Skin epidermis (tissue), 12 donors: ENCODE results near the gene CUX1.

Experiments used
- H3K27ac ChIP-seq, 21 experiments: fragments of 200-600 bp; sonication (generic) in 11 of 21; one replicate each; pipeline ENCODE4 v1.5.0; 2020; ENCODE audit warnings: mild to moderate bottlenecking in 3 of 21, inconsistent platforms in 2 of 21, moderate library complexity in 2 of 21
- H3K4me3 ChIP-seq, 7 experiments: fragments of 200-600 bp; sonication (generic) in 2 of 7; one replicate each; pipeline ENCODE4 v1.5.0; 2020; ENCODE audit warnings: inconsistent platforms in 2 of 7, mild to moderate bottlenecking in 2 of 7, moderate library complexity in 1 of 7

CUX1 gene

DNA sequence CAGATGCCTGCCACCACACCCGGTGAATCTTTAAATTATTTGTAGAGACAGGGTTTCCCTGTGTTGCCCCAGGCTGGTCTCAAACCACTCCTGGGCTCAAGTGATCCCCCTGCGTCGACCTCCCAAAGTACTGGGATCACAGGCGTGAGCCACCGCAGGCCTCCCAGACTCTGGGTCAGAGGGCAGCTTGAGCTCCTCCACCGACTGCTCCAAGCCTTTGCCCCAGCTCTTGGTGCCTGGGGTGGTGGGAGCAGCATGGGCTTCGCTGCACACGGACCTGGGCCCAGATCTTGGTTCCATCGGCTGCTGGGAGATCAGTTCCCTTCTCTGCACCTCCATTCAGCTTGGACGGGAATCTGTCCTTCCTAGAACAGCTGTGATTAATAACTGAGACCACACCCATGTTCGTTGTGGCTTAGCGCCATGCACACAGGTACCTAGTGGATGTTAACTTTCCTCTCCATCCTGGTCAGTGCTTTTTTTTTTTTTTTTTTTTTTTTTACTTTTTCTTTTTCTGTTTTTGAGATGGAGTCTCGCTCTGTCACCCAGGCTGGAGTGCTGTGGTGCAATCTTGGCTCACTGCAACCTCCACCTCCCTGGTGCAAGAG lies 125.3 kb downstream of the CUX1 start:
- peak overlapping the region in 14 of 21 experiments; percentile 7 to 75 (median 66) for H3K27ac ChIP-seq
- H3K4me3 ChIP-seq, result no peak overlapping the region

DNA sequence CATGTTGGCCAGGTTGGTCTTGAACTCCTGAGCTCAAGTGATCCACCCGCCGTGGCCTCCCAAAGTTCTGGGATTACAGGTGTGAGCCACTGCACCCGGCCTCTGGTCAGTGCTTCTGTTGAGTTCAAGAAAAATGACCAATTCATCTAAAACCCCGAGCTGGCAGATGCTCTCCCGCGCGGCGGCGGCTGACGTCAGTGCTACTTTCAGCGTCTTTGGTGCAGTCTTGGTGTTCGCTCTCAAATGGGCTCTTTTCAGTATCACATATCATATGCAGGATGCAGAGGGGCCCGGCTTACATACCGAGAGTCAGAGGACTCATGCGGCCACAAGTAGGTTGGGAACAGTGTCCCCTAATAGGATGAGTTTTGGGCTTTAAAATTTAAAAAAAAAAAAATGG lies 125.9 kb downstream of the CUX1 start:
- no peak overlapping the region for H3K27ac ChIP-seq
- no peak overlapping the region for H3K4me3 ChIP-seq

DNA sequence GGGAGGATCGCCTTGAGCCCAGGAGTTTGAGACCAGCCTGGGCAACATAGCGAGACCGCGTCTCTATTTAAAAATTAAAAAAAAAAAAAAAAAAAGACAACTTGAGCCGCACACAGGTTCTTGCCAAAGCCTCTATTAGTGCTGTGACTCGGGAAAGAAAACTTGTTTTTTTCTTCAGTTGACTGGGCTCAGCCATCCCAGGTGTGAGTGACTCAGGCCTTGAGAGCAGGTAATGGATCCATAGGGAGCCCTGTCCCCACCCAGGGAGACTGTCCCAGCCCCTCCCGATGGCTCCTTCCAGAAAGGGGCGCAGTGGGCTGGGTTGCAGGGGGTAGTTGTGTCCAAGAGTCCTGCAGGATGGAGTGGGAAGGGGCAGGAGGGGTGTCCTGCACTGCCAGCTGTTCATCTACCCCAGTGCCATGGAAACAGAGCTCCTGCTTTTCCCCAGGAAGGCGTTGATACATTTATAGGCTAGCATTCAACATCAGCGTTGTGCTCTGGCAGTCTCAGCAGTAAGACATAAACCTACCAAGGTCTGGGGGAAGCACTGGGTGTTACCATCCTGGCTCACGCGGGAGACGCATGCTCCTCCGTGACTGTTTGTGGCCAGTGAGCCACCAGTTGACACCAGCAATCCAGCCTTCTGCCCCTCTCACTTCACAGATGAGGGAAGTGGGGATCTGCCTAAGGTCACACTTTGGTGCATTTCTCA lies 126.6 kb downstream of the CUX1 start:
- no peak overlapping the region for H3K27ac ChIP-seq
- no peak overlapping the region for H3K4me3 ChIP-seq

DNA sequence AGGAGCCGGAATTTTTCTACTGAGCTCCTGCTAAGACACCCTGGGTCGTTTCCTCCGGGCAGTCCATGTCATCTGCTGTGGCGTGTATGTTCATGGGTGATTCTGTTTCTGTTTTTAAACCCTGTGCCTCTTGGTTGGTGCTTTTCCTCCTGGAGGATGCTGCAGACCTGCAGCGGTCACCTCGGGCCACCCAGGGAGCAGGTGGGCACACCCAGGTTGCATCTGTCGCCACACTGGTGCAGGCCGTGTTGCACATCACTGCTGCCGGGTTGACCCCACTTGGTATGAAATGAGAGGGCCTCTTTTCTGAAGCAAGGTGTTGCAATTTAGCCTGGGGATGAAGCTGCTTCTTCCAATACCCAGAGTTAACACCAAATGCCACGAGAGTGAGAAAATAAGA lies 127.2 kb downstream of the CUX1 start:
- no peak overlapping the region for H3K4me3 ChIP-seq
- no peak overlapping the region for H3K27ac ChIP-seq

DNA sequence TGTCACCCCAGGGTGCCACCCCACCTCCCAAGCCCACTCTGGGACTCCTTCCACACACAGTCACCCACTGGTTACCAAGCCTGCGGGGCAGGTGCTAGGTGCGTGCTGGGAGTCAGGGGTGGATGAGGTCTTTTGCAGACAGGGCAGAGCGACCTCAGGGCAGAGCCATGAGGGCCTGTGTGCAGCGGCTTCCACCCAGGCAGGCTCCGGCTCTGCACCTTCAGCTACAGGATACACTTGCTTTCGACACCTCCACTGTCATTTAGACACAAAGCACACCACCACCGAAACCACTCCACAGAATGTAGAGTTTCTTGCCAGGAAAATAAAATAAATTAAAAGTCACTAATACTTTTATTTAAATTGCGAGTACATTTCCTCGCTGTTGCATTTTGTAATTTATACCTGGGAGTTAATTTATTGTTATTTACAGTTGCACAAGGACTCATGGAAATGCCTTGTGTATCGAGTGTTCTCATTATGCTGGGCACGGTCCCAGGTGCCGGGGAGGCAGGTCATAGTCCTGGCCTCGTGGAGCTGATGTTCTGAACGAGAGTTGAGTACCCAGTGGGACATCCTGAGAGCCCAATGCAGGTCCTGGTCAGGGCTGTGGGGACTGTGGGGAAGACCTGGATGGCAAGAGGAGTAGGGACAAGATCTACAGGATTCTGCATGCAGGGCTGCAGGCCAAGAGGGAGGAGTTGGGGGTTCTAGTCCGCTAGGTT lies 127.8 kb downstream of the CUX1 start:
- no peak overlapping the region for H3K27ac ChIP-seq
- no peak overlapping the region for H3K4me3 ChIP-seq

DNA sequence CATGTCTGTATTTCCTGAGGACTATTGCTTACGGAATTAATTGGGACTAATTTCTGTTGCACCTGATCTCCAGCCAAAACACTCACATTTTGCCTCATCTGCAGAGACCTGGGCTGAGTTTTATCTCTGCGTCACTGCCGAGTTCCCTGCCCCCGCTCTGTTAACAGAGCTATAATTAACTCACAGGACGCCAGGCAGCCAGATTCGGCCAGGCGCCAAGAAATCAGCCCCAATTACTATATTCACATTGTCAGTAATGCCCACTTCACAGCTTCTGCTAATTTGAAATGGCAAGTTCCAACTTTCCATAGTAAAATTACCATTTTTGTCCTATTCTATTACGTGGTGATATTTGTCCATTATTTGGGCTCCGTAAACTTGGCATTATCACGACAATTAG lies 130.5 kb downstream of the CUX1 start:
- Histone ChIP-seq H3K27ac (no peak overlapping the region), H3K4me3 (no peak overlapping the region)

DNA sequence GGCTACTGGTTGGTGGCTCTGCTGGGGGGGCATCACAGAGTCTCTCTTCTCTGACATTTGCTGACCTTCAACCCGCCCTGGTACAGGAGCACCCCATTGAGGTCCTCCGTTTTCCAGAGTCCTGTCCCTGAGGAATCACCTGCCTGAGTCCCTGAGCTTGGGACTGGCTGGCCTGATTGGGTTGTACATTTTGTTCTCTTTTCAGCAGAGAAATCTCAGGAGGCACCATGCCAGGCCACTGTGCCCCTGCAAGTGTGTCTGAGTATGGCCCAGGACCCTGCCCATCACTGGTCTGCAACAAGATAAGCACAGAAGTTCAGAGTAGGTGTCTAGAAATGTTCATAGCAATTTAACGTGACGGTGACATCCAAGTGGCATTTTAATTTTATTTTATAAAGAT lies 131.2 kb downstream of the CUX1 start:
- Histone ChIP-seq H3K4me3 (no peak overlapping the region), H3K27ac (no peak overlapping the region)

DNA sequence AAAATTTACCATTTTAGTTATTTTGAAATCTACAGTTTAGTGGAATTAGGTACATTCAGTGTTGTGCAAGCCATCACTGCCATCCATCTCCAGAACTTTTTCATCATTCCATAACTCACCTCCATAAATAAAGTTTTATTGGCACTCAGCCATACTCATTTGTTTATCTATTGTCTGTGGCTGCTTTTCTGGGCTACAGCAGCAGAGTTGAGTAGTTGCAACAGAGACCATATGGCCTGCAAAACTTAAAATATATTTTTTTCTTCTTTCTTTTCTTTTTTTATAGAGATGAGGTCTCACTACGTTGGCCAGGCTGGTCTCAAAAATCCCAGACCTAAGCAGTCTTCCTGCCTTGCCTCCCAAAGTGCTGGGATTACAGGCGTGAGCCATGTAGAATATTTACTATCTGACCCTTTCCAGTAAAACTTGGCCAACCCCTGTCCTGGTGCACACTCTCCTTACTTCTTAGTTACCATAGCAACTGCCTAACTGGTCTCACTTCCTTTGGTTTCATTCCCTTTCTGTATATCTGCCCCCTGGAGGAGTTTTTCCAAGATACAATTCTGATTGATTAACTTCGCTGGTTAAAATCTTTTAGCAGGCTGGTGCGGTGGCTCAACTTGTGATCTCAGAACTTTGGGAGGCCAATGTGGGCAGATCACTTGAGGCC lies 133.2 kb downstream of the CUX1 start:
- Histone ChIP-seq H3K4me3 (no peak overlapping the region), H3K27ac (no peak overlapping the region)

DNA sequence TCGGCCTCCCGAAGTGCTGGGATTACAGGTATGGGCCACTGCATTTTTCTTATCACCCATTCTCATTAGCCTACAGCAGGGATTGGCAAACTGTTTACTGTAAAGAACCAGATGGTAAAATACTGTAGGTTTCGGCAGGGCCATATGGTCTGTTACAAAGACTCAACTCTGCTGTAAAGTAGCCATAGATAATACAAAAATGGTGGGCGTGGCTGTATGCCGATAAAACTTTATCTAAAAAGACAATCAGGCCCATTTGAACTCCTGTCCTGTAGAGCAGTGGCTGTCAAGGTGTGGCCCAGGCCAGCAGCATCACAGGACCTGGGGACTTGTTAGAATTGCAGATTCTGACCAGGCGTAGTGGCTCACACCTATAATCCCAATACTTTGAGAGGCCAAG lies 134.3 kb downstream of the CUX1 start:
- no peak overlapping the region for H3K4me3 ChIP-seq
- no peak overlapping the region for H3K27ac ChIP-seq

DNA sequence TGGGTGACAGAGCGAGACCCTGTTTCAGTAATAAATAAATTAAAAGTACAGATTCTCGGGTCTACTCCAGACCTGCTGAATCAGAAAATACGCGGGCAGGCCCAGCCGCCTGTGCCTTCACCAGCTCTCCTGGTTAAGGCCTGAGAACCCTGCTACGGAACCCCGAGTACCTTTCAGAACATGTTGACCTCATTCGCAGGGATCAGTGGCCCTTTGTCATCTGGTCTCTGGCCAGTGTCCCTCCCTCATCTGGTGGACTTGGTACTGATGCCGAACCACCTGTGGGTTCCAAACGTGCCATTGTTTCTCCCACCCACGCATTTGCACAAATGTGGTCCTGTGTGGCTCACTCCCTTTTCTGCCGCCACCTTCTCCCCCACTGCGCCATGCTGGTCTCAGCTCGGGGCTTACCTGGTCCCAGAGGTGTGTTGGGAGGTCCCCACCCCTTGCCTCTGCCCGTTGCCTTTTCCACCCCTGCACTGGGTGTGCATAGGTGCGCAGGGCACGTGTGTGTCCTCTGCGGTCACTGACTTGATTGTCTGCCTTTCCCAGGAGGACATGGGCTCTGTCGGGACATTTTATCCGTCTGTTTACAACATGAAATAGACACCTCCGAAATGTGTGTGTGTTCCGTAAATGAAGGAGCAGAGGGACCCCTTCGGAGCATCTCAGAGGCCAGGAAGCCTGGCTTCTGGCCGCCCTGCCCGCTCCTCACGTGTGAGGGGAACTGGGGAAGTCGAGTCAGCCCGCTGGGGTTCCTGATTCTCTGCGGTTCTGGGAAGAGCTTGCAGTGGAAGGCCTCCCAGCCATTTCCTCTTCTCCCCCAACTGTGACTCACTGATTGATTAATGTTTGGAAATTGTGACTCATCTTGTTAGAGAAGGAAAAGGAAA lies 135.2 kb downstream of the CUX1 start:
- H3K27ac ChIP-seq, result peak overlapping the region in 11 of 21 experiments; percentile 13 to 59 (median 37)

DNA sequence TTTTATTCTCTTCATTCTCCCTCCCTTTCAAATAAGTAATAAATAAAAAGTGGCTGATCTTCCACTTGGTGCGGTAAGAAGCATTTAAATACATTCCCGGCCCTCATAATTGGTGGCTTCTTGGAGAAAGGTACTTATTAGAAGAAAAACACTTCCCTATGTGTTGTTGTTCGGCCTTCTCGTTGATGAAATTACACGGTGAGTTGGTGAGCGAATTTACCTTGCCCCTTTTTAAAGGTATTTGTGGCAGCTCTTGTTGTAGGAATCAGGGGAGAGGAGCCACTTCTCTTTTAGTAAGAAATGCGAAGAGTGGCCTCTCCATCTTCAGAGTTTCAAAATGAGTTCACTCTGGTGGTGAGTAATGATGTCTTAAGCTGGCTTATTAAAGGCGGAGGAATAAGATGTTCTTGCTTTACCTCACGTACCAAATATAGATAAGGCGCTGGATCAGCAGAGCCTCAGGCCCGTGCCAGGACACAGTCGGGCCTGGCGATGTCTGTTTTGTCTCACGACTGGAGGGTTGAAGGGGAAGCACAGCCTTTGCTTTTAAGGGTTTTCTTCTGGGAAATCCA lies 135.9 kb downstream of the CUX1 start:
- Histone ChIP-seq H3K4me3 (no peak overlapping the region), H3K27ac (peak overlapping the region in 12 of 21 experiments; percentile 2 to 59 (median 36))

More for the DNA sequence above, 135.2 kb downstream of the CUX1 start:
- no peak overlapping the region for H3K4me3 ChIP-seq

DNA sequence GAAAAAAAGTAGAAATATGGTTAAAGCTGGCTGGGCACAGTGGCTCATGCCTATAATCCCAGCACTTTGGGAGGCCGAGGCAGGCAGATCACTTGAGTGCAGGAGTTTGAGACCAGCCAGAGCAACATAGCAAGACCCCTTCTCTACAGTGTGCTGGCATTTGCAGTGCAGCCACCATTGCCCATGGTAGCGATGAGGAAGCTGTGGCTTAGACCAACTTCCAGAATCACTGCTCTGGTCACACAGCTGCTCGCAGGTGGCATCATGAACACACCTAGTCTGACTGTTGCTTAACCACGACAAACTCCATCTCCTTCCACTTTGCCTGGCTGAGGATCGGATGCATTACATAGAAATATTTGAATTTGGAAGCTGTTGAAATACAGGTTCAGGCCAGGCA lies 137.1 kb downstream of the CUX1 start:
- Histone ChIP-seq H3K27ac (no peak overlapping the region), H3K4me3 (no peak overlapping the region)

DNA sequence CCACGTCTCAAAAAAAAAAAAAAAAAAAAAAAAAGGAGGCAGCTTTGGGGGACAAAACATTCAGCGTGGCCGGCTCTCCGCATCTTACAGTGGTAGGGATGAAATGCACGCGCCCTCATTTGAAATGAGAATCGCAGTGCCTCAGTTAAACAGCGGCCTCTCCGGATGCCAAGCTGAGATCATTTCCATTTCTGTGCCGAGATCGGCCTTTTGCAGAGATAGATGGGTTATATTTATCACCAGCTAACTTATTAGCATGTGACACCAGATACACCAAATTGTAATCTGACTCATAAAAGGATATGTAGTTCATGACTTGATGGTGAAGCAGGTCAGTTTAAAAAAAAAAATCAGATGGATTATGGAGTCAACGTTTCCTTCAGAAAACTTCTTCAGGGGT lies 138.7 kb downstream of the CUX1 start:
- Histone ChIP-seq H3K27ac (no peak overlapping the region), H3K4me3 (no peak overlapping the region)

DNA sequence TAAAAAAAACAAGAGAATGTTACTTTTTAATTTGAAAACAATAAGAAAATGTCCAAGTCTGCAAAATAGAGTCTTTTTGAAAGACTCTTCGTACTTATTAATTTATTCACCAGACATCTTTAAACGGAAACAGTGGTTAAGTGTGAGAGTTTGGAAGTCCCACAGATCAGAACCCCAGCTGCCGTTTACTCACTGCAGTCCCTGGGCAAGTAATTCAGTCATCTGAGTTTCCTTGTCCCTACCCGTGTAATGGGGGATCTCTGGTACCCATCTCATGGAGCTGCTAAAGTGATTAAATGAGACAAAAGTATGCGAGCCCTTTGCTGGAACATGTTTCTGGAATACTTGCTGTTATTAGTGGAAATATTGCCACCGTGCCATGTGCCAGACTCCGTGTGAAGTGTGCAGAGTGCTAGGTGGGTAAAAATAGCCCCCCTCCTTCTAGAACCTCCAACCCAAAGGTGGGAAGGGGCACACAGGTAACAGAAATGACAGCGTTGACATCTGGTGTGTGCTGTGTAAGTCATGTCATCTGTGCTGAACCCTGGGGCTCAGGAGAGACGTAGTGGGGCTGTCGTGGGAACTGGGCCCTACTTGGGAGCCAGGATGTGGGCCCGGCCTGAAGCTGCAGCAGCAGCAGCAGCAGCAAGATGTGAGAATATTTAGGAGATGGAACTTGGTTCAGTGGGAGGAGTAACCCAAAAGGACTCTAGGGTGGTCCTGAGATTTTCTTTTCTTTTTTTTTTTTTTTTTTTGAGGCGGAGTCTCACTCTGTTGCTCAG lies 140.5 kb downstream of the CUX1 start:
- H3K27ac ChIP-seq, result no peak overlapping the region
- H3K4me3 ChIP-seq, result no peak overlapping the region

DNA sequence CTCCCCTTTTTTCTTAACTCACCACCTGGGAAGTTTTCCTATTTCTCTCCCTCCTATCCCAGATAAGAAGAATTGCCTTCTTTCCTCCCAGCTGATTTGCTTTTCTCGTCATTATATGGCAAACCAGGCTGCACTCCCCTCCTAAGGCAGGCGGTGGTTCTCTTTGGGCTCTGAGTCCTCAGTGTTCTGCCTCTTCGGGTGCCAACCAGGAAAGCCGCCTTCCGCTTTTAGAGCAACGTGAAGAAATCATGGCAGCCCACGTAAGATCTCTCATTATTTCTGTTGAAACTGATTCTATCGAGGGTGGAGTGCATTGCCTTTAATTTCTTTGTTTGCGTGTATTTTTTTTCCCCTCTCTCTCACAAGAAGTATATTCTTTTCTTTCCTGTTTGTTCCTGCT lies 141.9 kb downstream of the CUX1 start:
- Histone ChIP-seq H3K27ac (no peak overlapping the region), H3K4me3 (no peak overlapping the region)

DNA sequence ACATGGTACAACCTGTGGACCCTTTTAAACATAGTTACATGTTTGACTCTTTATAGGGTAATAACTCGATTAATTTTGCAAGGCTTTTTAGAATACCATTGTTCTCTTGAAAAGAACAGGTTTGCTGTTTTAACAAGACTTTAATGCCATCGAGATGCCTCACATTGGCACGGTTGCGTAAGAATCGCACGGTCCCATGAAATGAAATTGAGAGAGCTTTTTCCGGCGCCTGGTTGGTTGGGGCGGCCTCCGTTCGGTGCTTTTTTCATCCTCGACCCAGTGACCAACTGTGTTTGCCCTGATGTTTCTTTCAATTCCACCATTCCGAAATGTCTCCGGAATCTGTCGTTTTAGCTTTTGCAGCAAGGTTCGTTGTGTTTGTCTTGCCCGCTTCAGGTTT lies 142.4 kb downstream of the CUX1 start:
- Histone ChIP-seq H3K27ac (no peak overlapping the region), H3K4me3 (no peak overlapping the region)

DNA sequence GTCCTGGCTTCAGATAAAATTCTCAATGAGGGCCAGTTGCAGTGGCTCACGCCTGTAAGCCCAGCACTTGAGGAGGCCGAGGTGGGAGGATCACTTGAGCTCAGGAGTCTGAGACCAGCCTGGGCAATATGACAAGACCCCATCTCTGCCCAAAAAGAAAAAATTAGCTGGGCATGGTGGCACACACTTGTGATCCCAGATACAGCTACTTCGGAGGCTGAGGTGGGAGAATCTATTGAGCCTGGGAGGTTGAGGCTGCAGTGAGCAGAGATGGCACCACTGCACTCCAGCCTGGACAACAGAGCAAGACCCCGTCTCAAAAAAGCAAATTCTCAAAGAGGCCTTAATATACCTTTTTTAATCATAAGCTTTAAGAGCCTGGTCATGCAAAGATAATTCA lies 142.9 kb downstream of the CUX1 start:
- Histone ChIP-seq H3K4me3 (no peak overlapping the region), H3K27ac (no peak overlapping the region)

DNA sequence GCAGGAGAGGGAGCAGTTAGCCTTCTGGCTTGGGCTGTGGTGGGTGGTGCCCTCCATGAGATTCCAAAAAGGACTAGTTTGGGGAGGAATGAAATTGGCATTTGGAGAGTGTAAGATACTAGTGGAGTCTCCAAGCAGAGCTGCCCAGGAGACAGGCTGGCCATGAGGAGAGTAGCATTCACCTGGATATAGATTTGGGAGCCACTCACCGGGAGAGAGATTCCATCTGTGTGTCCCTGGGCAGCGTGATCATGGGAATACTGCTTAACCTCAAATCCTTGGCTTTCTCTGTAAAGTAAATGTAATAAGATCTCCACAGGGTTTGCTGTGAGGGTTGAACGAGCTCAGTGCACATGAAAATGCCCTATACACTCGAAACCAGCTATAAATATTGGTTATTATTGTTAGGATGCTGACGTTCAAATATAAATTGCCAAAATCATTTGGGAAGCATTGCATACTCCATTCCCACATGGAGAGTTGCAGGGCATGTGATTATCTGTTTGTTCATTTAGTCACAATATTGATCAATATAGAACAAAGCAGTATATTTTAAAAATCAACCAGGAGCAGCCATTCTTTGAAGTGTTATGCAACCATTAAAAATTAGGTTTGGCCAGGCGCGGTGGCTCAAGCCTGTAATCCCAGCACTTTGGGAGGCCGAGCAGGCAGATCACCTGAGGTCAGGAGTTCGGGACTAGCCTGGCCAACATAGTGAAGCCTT lies 143.7 kb downstream of the CUX1 start:
- Histone ChIP-seq H3K27ac (no peak overlapping the region), H3K4me3 (no peak overlapping the region)
